ENCODE data around the gene SCNN1A.

GRCh38 chr12:6416596-6416995, 41.2 kb upstream of the SCNN1A start:
- no peak for TF ChIP-seq CTCF (IDR thresholded peaks at IDR 0.05; ENCODE audit: extremely low read depth in 1 of 2, insufficient read depth in 1 of 2, low read depth in 1 of 2, low read length in 2 of 2)
- TF ChIP-seq EZH2 (IDR thresholded peaks at IDR 0.05; ENCODE audit: borderline replicate concordance, low read depth, low read length, severe bottlenecking): no peak
- TF ChIP-seq POLR2A (IDR thresholded peaks at IDR 0.05; ENCODE audit: low read depth, low read length): no peak
- no peak for TF ChIP-seq MYC (IDR thresholded peaks at IDR 0.05; ENCODE audit: low read depth, low read length)
- no peak for TF ChIP-seq POLR2AphosphoS5 (IDR thresholded peaks at IDR 0.05; ENCODE audit: insufficient read depth, low read depth, low read length)
